ENCODE results near the gene ST3GAL3.

ST3GAL3 gene

DNA sequence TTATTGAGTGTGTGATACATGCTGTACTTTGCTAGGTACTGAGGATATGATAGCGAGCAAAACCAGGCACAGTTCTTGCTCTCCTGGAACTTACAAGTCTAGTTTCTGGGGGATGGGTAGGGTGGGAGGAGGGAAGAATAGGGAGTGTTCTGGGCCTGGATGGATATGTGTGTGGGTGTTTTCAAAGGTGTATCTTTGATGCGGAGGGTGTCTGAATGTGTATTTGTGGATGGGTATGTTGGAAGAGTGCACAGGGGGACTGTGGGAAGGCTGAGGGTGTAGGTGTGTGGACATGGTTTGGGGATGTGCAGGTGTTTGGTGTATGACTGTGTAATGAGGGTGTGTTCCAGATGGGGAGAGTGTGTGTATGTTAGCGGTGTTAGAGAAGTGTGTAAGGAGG lies 258.0 kb downstream of the ST3GAL3 start:
- TF ChIP-seq, protein P1, sequence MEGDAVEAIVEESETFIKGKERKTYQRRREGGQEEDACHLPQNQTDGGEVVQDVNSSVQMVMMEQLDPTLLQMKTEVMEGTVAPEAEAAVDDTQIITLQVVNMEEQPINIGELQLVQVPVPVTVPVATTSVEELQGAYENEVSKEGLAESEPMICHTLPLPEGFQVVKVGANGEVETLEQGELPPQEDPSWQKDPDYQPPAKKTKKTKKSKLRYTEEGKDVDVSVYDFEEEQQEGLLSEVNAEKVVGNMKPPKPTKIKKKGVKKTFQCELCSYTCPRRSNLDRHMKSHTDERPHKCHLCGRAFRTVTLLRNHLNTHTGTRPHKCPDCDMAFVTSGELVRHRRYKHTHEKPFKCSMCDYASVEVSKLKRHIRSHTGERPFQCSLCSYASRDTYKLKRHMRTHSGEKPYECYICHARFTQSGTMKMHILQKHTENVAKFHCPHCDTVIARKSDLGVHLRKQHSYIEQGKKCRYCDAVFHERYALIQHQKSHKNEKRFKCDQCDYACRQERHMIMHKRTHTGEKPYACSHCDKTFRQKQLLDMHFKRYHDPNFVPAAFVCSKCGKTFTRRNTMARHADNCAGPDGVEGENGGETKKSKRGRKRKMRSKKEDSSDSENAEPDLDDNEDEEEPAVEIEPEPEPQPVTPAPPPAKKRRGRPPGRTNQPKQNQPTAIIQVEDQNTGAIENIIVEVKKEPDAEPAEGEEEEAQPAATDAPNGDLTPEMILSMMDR (IDR thresholded peaks at IDR 0.05; ENCODE audit: low read depth, low read length), result no peak
- no peak for DNase-seq (ENCODE audit: extremely low read depth, low read depth)

- TF ChIP-seq, protein P1 (IDR thresholded peaks at IDR 0.05; ENCODE audit: low read depth, low read length), result no peak
- DNase-seq (ENCODE audit: extremely low read depth, low read depth), result no peak
Observed at GRCh38 chr1:43968348-43968948, 261.1 kb downstream of the ST3GAL3 start.

DNA sequence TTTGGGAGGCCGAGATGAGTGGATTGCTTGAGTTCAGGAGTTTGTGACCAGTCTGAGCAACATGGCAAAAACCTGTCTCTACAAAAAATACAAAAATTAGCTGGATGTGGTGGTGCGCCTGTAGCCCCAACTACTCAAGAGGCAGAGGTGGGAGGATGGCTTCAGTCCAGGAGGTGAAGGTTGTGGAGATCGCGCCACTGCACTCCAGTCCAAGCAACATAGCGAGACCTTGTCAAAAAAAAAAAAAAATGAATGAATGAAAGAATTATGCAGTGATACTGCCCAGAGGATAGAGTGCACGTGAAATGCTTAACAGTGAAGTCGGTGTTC lies 262.0 kb downstream of the ST3GAL3 start:
- TF ChIP-seq, protein P1 (IDR thresholded peaks at IDR 0.05; ENCODE audit: low read depth, low read length), result no peak
- DNase-seq (ENCODE audit: extremely low read depth, low read depth), result no peak

DNA sequence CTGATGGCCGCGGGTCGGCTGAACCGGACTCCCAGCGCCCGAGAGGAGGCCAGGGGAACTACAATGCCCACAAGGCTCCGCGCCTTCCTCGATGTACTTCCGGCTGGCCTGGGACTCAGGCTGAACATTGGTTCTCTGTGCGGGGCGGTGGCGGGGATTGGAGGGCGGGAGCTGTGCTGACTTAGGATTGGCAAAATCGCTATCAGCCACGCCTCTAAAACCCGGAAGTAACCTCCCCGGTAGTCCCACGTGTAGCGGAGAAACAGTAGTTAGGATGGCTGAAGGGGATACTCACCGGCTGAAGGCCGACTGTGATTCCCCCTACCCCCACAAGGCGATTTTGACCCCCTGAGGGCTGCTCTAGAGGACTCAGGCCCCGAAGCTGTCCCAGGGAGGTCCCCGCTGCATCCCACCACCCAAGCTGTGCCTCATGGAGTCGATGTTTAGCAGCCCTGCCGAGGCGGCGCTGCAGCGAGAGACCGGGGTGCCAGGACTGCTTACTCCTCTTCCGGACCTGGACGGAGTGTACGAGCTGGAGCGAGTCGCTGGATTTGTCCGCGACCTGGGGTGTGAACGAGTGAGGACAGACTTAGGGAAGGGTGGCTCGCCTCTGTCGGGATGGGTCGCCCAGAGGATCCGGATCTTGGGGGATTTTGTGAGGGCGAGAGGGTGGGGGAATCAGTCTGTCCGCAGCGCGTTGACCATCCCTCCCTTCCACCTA lies 262.6 kb downstream of the ST3GAL3 start, which contains the start of gene DPH2:
DPH2 (plus strand) TSS at position 265 of the 721 bp plus-strand sequence; CDS start at position 431, 166 bp downstream.
- DNase-seq (ENCODE audit: extremely low read depth, low read depth), result peak; percentile 88
- TF ChIP-seq, protein P1 (IDR thresholded peaks at IDR 0.05; ENCODE audit: low read depth, low read length), result no peak

- TF ChIP-seq, protein P1 (IDR thresholded peaks at IDR 0.05; ENCODE audit: low read depth, low read length), result no peak
- DNase-seq (ENCODE audit: extremely low read depth, low read depth), result no peak
Observed at GRCh38 chr1:43970502-43970901, 263.2 kb downstream of the ST3GAL3 start.

DNA sequence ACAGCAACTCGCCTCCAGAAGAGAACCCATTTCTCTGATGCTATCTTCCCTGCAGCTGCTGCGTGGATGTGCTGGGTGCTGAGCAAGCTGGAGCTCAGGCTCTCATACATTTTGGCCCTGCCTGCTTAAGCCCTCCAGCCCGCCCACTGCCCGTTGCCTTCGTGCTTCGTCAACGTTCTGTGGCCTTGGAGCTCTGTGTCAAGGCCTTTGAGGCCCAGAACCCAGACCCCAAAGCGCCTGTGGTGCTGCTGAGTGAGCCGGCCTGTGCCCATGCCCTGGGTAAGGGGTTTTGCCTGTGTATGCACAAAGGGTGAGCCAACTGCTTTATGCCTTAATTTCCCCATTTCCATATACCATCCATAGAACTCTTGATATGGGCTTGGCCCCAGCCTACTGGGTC lies 263.6 kb downstream of the ST3GAL3 start:
- TF ChIP-seq, protein P1 (IDR thresholded peaks at IDR 0.05; ENCODE audit: low read depth, low read length), result no peak
- no peak for DNase-seq (ENCODE audit: extremely low read depth, low read depth)

- TF ChIP-seq, protein P1 (IDR thresholded peaks at IDR 0.05; ENCODE audit: low read depth, low read length), result no peak
- DNase-seq (ENCODE audit: extremely low read depth, low read depth), result no peak
Observed at GRCh38 chr1:43971336-43971980, 264.1 kb downstream of the ST3GAL3 start.

Data from AG09319 (cell line).